Medulla oblongata (tissue), 1 donor: ENCODE results near the gene POU3F2.
A peak's percentile ranks its signal among the peaks of the same experiment; 100 is the strongest.

ENCODE experiments used
- DNase-seq: peaks from one replicate; pipeline ENCODE4 v3.0.0-alpha.2; 2015; ENCODE audit errors: extremely low spot score

POU3F2 gene

GRCh38 chr6:98843271-98844243, 9.2 kb downstream of the POU3F2 start:
- no peak for DNase-seq

DNA sequence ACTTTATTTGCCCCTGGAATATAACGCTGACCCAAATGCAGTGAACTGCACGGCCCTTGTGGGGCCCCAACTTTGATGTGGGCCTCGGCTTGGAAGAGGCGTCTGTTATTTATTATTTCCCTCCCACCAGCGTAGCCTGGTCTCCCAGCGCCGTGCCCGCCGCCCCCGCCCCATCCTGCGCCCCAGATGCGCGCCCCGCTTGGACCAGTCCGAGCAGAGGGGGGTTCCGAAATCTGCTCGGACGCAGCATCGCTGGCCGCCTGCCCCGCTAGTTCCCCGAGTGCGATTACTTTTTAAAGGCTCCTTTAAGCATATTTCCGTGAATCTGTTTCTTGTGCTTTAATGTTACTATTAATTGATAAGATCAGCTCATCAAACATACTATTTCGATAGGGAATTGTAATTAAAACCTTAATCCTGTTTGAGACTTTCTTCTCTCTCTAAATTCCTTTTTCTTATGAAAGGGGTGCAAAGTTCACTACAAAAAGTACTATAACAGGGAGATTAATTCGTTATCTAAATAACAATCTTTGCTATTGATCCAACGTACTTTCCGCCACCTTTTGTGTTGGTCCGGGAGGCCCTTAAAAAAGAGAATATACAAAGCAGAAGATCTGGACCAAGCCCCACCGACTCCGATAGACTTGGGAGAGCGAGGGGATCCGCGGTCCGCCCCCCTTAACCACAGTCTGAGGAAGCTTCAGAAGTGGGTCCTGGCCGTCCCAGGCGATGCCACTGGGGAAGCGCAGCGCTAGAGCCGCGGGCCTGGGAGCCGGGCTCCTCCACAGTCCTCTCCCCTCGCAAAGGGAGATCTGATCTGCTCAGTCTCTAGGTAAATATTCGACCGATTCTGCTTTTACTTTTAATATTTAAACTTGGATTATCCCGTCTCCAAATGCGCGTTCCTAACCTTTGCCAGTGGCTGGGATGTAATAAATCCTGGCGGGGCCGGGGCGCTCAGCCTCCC, 10.2 kb downstream of the POU3F2 start:
- DNase-seq: no peak

- peak; percentile 97 for DNase-seq
Measured at GRCh38 chr6:98845211-98846020, 11.0 kb downstream of the POU3F2 start.

GRCh38 chr6:98846021-98846380, 11.6 kb downstream of the POU3F2 start:
- DNase-seq: no peak

- no peak for DNase-seq
Measured at GRCh38 chr6:98847416-98847778, 13.0 kb downstream of the POU3F2 start.

GRCh38 chr6:98847779-98848538, 13.6 kb downstream of the POU3F2 start:
- no peak for DNase-seq

DNA sequence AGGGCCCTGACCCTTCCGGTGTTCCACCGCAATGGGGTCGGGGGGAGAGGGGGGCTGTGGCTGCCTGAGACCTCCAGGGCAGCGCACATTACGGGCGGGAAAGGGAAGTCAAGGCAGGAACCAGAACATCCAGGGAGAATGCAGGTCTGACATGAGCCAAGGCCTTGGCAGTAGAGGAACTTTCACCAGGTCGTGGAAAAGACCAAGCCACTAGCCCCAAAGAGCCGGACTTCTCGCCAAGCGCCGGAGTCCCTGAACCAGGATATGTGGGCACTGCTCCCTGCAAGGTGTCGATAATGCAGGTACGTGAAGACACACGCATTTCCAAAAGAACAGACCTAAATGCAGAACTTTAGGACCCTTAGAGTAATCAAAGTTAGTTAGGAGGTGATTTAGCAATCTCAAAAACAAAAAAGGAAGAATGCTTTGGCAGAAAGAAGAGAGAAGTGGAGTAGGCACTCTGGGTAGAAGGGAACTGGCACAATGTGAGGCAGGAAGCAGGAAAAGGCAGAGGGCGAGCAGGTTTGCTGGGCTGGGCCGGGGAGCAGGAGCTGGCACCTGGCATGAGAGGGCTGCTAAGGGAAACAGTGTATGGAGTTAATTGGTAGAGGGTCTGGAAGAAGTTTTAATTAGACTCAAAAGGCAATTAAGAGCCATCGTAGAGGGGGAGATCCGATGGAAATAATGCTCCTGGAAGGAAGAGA, 14.3 kb downstream of the POU3F2 start:
- DNase-seq: no peak

DNA sequence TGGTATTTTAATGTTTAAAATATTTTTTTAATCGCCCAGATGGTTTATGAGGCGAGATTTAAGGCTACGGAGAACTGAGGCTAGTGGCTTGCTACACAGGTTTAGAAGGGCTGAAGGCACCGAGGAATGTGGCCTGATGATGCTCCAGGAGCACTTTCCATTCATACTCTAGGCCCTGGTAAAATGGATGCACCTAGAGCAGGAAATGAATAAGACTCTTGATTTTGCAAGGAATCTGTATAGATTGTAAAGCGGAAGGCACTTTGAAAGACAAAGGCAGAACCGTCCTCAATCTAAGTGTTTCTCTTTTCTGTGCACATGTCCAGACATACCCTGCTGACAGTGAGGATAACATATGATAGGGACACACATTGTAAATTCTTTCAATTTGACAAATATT, 30.1 kb downstream of the POU3F2 start:
- DNase-seq: no peak

GRCh38 chr6:98871057-98871456, 36.7 kb downstream of the POU3F2 start:
- DNase-seq: no peak

GRCh38 chr6:98871821-98872220, 37.4 kb downstream of the POU3F2 start:
- DNase-seq: no peak

DNA sequence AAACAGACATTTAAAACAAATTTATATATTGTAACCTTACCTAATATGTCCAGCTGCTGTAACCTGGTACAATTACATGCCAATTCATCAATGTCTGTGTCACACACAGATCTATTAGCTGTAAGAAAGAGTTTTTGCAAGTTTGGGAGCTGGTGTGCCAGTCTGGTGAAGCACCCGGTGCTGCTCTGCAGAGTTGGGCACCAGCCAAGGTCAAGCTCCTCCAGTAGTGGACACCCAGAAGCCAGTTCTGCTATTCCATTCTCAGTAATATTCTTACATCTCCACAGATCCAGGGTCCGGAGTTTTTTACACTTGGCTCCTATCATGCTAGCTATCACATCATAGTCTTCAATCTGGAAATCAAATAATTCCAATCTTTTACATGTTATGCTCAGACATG, 41.0 kb downstream of the POU3F2 start:
- DNase-seq: peak; percentile 35

- DNase-seq: no peak
Measured at GRCh38 chr6:98877250-98877649, 42.9 kb downstream of the POU3F2 start.

- no peak for DNase-seq
Measured at GRCh38 chr6:98880486-98880885, 46.1 kb downstream of the POU3F2 start.

- DNase-seq: no peak
Measured at GRCh38 chr6:98885330-98885729, 51.0 kb downstream of the POU3F2 start.

DNA sequence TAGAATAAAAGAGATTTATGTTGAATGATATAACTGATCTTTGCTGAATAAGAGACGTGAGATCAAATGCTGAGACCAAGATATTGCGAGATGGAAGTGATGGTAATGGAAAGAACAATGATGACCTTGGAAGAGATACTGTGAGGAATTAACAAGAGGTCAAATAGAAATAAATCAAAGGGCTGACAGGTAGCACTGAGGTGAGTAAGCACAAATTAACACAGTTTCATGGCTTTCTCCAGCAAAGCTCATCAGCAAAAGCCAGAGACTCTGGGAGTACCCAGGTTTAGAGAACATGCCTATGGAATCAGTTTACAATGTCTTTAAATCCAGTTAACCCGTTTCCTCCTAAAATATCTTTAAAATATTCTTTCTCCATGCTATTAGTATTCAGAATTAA, 53.3 kb downstream of the POU3F2 start:
- DNase-seq: no peak
